Measurements from ENCODE around the gene PTDSS2. TPM values are rescaled to one million over a fixed set of nuclear protein-coding genes. Genes with fewer than 3 reads are reported as not detected.

PTDSS2 gene
- total and polyA plus RNA-seq, 2 donors (not counting 1 experiment from before 2014, with no cell fraction given): 22.1 to 29.0 TPM

DNA sequence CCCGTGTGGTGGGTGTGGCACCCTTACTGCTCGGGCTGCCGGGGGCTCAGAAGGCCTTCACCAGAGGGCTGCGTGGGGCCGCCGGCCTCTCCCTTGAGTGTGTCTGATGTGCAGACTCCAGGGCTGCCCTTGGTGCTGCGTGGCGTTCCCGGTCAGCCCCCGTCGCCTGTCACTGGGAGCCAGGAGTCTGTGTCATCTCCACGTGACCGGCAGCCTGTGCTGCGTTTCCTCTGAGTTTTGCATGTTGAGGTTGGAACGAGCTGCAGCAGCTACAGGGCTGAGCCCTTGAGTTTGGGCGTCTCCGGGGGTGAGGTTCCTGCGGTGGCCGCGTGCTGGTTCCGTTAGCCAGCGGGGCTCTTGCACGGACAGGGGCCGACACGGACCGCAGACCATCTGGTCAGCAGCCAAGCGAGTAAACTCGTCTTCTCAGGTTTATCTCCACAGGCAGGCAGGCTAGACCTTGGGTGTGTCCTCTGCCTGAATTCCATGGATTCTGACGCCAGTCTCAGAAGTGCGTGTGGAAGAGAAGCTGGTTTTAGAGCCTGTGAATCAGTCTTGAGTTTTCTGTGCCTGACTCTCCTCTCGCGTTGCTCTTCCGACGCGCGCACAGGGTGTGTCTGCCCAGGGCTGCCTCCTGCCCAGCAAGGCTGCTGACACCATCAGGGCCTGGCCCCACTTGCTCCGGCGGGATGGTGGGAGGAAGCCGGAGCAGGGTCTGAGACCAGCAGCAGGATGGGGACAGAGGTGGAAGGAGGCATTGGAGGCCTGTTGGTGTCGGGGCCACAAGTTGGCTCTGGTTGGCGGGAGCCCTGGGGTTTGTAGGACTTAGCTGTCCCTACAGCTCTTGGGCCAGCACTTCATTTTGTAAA is 10.5 kb downstream of the PTDSS2 start:
- intact Hi-C loops (cut with micrococcal nuclease): no loop called here
- Histone ChIP-seq H3K27me3 (replicated peaks in 1 of 4; ENCODE audit: control extremely low read depth in 1 of 4, control insufficient read depth in 3 of 4, insufficient read depth in 4 of 4, low read length in 3 of 4) (no peaks in the 10 kb centered on the region), H3K79me2 (ENCODE audit: control insufficient read depth, insufficient read depth, low read length) (peaks cover 33% of the 10 kb centered on the region), H3K27ac (ENCODE audit: low read length in 2 of 2) (peak overlapping the region in 1 of 2 donors; percentile 7), H3K4me2 (replicated peaks; ENCODE audit: low read depth, low read length, poor library complexity, severe bottlenecking) (no peak overlapping the region), H4K20me1 (ENCODE audit: control insufficient read depth, insufficient read depth, low read length, poor library complexity, severe bottlenecking) (peaks cover 15% of the 10 kb centered on the region), H3K4me3 (ENCODE audit: control extremely low read depth in 1 of 5, extremely low read depth in 1 of 5, insufficient read depth in 1 of 5, low read depth in 2 of 5, low read length in 4 of 5) (no peak overlapping the region), H2AFZ (ENCODE audit: insufficient read depth, low read depth, low read length, poor library complexity, severe bottlenecking) (no peak overlapping the region), H3K36me3 (replicated peaks in 1 of 2; ENCODE audit: control extremely low read depth in 1 of 2, control insufficient read depth in 1 of 2, extremely low read depth in 1 of 2, insufficient read depth in 2 of 2, low read length in 1 of 2) (peaks cover 0 to 12% of the 10 kb centered on the region in 2 experiments), H3K9ac (ENCODE audit: low read length) (no peak overlapping the region), H3K4me1 (ENCODE audit: control insufficient read depth in 2 of 2, insufficient read depth in 2 of 2, low read length in 2 of 2) (peaks cover 17 to 18% of the 10 kb centered on the region in 2 donors), H3K9me3 (ENCODE audit: control extremely low read depth in 1 of 3, control insufficient read depth in 2 of 3, insufficient read depth in 1 of 3, low read length in 2 of 3) (no peaks in the 10 kb centered on the region)
- no peak for ATAC-seq (ENCODE audit: low read depth)
- no peaks in the 10 kb centered on the region for H3K27me3 Mint-ChIP-seq
- no peak for DNase-seq
- H3K9me3 Mint-ChIP-seq (ENCODE audit: insufficient read depth): no peaks in the 10 kb centered on the region
- peak overlapping the region; percentile 26 for H3K27ac Mint-ChIP-seq
- POLR2A ChIA-PET: no interaction called here
- H3K4me1 Mint-ChIP-seq: peaks cover 18% of the 10 kb centered on the region
- H3K4me3 Mint-ChIP-seq: no peak overlapping the region
- CTCF ChIA-PET: no interaction called here
- WGBS (ENCODE audit: insufficient coverage): 95% methylated on average over 41 of the region's 41 CpGs
- TF ChIP-seq, protein P1, sequence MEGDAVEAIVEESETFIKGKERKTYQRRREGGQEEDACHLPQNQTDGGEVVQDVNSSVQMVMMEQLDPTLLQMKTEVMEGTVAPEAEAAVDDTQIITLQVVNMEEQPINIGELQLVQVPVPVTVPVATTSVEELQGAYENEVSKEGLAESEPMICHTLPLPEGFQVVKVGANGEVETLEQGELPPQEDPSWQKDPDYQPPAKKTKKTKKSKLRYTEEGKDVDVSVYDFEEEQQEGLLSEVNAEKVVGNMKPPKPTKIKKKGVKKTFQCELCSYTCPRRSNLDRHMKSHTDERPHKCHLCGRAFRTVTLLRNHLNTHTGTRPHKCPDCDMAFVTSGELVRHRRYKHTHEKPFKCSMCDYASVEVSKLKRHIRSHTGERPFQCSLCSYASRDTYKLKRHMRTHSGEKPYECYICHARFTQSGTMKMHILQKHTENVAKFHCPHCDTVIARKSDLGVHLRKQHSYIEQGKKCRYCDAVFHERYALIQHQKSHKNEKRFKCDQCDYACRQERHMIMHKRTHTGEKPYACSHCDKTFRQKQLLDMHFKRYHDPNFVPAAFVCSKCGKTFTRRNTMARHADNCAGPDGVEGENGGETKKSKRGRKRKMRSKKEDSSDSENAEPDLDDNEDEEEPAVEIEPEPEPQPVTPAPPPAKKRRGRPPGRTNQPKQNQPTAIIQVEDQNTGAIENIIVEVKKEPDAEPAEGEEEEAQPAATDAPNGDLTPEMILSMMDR (IDR thresholded peaks at IDR 0.05): no peak
- no peak for TF ChIP-seq EZH2 (IDR thresholded peaks at IDR 0.05; ENCODE audit: borderline replicate concordance, insufficient read depth, low read depth, low read length, poor library complexity, severe bottlenecking)

DNA sequence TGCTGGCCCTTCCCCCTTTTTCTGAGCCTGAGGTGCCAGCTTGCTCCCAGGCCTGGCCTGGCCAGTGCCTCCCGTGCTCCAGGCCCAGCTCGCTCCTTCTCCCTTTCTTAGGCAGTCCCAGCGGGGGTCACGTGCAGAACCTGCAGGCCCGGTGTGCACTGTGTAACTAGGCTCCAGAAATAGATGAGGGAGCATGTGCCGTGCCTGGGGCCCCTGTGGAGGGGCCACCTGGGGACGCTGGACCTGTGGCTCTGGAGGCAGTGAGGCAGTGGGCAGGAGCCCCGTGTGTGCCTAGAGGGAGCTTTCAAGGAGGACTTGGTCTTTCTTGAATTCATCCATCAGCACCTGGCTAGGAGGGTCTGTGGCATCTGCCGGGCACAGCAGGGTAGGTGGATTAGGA is 11.5 kb downstream of the PTDSS2 start:
- no peak overlapping the region for H3K4me2 ChIP-seq (replicated peaks; ENCODE audit: low read depth, low read length, poor library complexity, severe bottlenecking)
- no peaks in the 10 kb centered on the region for H3K9me3 Mint-ChIP-seq (ENCODE audit: insufficient read depth)
- H3K4me1 ChIP-seq (ENCODE audit: control insufficient read depth in 2 of 2, insufficient read depth in 2 of 2, low read length in 2 of 2): peaks cover 13% of the 10 kb centered on the region in 2 donors
- H3K4me3 ChIP-seq (ENCODE audit: control extremely low read depth in 1 of 5, extremely low read depth in 1 of 5, insufficient read depth in 1 of 5, low read depth in 2 of 5, low read length in 4 of 5): no peak overlapping the region
- peaks cover 15% of the 10 kb centered on the region for H4K20me1 ChIP-seq (ENCODE audit: control insufficient read depth, insufficient read depth, low read length, poor library complexity, severe bottlenecking)
- no peak overlapping the region for H3K27ac Mint-ChIP-seq
- TF ChIP-seq EZH2 (IDR thresholded peaks at IDR 0.05; ENCODE audit: borderline replicate concordance, insufficient read depth, low read depth, low read length, poor library complexity, severe bottlenecking): no peak
- TF ChIP-seq, protein P1 (IDR thresholded peaks at IDR 0.05): no peak
- H3K4me1 Mint-ChIP-seq: peaks cover 16% of the 10 kb centered on the region
- peaks cover 28% of the 10 kb centered on the region for H3K79me2 ChIP-seq (ENCODE audit: control insufficient read depth, insufficient read depth, low read length)
- no peaks in the 10 kb centered on the region for H3K27me3 Mint-ChIP-seq
- no peak overlapping the region for H3K4me3 Mint-ChIP-seq
- no peak overlapping the region for H3K9ac ChIP-seq (ENCODE audit: low read length)
- H2AFZ ChIP-seq (ENCODE audit: insufficient read depth, low read depth, low read length, poor library complexity, severe bottlenecking): no peak overlapping the region
- peaks cover 0 to 12% of the 10 kb centered on the region in 2 experiments for H3K36me3 ChIP-seq (replicated peaks in 1 of 2; ENCODE audit: control extremely low read depth in 1 of 2, control insufficient read depth in 1 of 2, extremely low read depth in 1 of 2, insufficient read depth in 2 of 2, low read length in 1 of 2)
- H3K27me3 ChIP-seq (replicated peaks in 1 of 4; ENCODE audit: control extremely low read depth in 1 of 4, control insufficient read depth in 3 of 4, insufficient read depth in 4 of 4, low read length in 3 of 4): no peaks in the 10 kb centered on the region
- POLR2A ChIA-PET: no interaction called here
- intact Hi-C loops (cut with micrococcal nuclease): no loop called here
- H3K9me3 ChIP-seq (ENCODE audit: control extremely low read depth in 1 of 3, control insufficient read depth in 2 of 3, insufficient read depth in 1 of 3, low read length in 2 of 3): no peaks in the 10 kb centered on the region
- no peak overlapping the region for H3K27ac ChIP-seq (ENCODE audit: low read length in 2 of 2)
- DNase-seq (no peak), ATAC-seq (ENCODE audit: low read depth) (no peak)
- CTCF ChIA-PET: interaction anchor here (0.6 kb wide), 1 partner anchor 223 kb away, joined by 4 read pairs; no protein-coding TSS in a partner anchor
- WGBS (ENCODE audit: insufficient coverage): 98% methylated on average over 8 of the region's 9 CpGs

Data from B cell (primary cell).